SK-N-SH (cell line): Measurements from ENCODE around the gene MEGF6.

Experiments
- CHD2 ChIP-seq: fragments of 150-350 bp; IDR thresholded peaks from 2 replicates; pipeline ENCODE4 v1.6.1; 2018; ENCODE audit warnings: low read length; ENCODE audit not compliant: partially characterized antibody
- EP300 ChIP-seq, 2 experiments: IDR thresholded peaks; 2 replicates each; pipeline versions ENCODE4 v1.4.0 to v1.6.1; 2012; ENCODE audit warnings: borderline replicate concordance in 1 of 2, low read depth in 1 of 2, low read length in 1 of 2
- EZH2phosphoT487 ChIP-seq: fragments of 200-600 bp; sonication (generic); IDR thresholded peaks from 2 replicates; pipeline ENCODE4 v1.6.1; 2017; ENCODE audit warnings: low read depth, mixed run types, mild to moderate bottlenecking, antibody characterized with exemption, moderate library complexity, borderline replicate concordance
- FOXJ3 ChIP-seq: sonication (generic); formaldehyde crosslinking; IDR thresholded peaks from 2 replicates; pipeline ENCODE4 v1.5.1; 2020; ENCODE audit warnings: mild to moderate bottlenecking, missing genetic modification reagents
- FOXM1 ChIP-seq: IDR thresholded peaks from 2 replicates; pipeline ENCODE4 v1.4.0; 2012; ENCODE audit warnings: low read depth, mild to moderate bottlenecking
- POLR2AphosphoS5 ChIP-seq: IDR thresholded peaks from 2 replicates; pipeline ENCODE4 v1.6.1; 2012; ENCODE audit warnings: low read depth, low read length
- RXRA ChIP-seq: IDR thresholded peaks from 2 replicates; pipeline ENCODE4 v1.4.0; 2012; ENCODE audit warnings: low read depth, mild to moderate bottlenecking, borderline replicate concordance
- SIN3A ChIP-seq: IDR thresholded peaks from 2 replicates; pipeline ENCODE4 v1.6.1; 2012; ENCODE audit warnings: low read depth, mild to moderate bottlenecking, low read length, moderate library complexity, borderline replicate concordance
- TAF1 ChIP-seq: IDR thresholded peaks from 2 replicates; pipeline ENCODE4 v1.6.1; 2012; ENCODE audit warnings: low read depth, mild to moderate bottlenecking, low read length, moderate library complexity, borderline replicate concordance
- YY1 ChIP-seq: IDR thresholded peaks from 2 replicates; pipeline ENCODE4 v1.4.0; 2012; ENCODE audit warnings: low read depth, mild to moderate bottlenecking
- TF ChIP-seq, protein P1 (sequence below): fragments of 200-600 bp; sonication (generic); IDR thresholded peaks from 2 replicates; pipeline ENCODE4 v1.6.1; 2017; ENCODE audit warnings: antibody characterized with exemption, mild to moderate bottlenecking, moderate library complexity
- TF ChIP-seq, protein P2 (sequence below): IDR thresholded peaks from 2 replicates; pipeline ENCODE4 v1.6.1; 2012; ENCODE audit warnings: mild to moderate bottlenecking, low read depth, low read length, moderate library complexity
- TF ChIP-seq, protein P3 (sequence below): fragments of 150-350 bp; IDR thresholded peaks from 2 replicates; pipeline ENCODE4 v1.6.1; 2017; ENCODE audit warnings: antibody characterized with exemption, low read length, low read depth, borderline replicate concordance
- TF ChIP-seq, protein P4 (sequence below): IDR thresholded peaks from 2 replicates; pipeline ENCODE4 v1.4.0; 2012; ENCODE audit warnings: low read depth

DNA sequence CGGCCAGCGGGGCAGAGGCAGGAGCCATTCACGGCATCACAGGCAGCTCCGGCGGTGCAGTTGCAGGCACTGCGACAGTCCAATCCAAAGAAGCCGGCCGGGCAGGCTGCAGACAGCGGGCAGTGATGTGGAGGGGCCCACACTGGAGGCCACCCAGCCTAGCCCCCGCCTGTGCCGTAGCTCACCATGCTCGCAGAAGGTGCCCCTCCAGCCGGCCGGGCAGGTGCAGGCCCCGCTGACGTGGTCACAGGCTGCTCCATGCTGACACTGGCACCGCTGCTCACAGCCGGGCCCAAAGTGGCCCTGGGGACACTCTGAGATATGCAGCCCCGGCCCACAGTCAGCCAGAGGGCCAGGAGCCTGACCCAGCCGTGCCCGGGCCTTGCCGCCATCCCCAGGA, 111.7 kb downstream of the MEGF6 start:
- TF ChIP-seq, protein P1, sequence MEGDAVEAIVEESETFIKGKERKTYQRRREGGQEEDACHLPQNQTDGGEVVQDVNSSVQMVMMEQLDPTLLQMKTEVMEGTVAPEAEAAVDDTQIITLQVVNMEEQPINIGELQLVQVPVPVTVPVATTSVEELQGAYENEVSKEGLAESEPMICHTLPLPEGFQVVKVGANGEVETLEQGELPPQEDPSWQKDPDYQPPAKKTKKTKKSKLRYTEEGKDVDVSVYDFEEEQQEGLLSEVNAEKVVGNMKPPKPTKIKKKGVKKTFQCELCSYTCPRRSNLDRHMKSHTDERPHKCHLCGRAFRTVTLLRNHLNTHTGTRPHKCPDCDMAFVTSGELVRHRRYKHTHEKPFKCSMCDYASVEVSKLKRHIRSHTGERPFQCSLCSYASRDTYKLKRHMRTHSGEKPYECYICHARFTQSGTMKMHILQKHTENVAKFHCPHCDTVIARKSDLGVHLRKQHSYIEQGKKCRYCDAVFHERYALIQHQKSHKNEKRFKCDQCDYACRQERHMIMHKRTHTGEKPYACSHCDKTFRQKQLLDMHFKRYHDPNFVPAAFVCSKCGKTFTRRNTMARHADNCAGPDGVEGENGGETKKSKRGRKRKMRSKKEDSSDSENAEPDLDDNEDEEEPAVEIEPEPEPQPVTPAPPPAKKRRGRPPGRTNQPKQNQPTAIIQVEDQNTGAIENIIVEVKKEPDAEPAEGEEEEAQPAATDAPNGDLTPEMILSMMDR: no peak
- TF ChIP-seq RXRA (no peak), YY1 (no peak), TAF1 (no peak), FOXM1 (no peak), POLR2AphosphoS5 (no peak), SIN3A (no peak), EP300 (IDR thresholded peaks at IDR 0.05; ENCODE audit: borderline replicate concordance in 1 of 2, low read depth in 1 of 2, low read length in 1 of 2) (no peak), FOXJ3 (CRISPR knock-in tag) (no peak), EZH2phosphoT487 (no peak), CHD2 (no peak)
- TF ChIP-seq, protein P2, sequence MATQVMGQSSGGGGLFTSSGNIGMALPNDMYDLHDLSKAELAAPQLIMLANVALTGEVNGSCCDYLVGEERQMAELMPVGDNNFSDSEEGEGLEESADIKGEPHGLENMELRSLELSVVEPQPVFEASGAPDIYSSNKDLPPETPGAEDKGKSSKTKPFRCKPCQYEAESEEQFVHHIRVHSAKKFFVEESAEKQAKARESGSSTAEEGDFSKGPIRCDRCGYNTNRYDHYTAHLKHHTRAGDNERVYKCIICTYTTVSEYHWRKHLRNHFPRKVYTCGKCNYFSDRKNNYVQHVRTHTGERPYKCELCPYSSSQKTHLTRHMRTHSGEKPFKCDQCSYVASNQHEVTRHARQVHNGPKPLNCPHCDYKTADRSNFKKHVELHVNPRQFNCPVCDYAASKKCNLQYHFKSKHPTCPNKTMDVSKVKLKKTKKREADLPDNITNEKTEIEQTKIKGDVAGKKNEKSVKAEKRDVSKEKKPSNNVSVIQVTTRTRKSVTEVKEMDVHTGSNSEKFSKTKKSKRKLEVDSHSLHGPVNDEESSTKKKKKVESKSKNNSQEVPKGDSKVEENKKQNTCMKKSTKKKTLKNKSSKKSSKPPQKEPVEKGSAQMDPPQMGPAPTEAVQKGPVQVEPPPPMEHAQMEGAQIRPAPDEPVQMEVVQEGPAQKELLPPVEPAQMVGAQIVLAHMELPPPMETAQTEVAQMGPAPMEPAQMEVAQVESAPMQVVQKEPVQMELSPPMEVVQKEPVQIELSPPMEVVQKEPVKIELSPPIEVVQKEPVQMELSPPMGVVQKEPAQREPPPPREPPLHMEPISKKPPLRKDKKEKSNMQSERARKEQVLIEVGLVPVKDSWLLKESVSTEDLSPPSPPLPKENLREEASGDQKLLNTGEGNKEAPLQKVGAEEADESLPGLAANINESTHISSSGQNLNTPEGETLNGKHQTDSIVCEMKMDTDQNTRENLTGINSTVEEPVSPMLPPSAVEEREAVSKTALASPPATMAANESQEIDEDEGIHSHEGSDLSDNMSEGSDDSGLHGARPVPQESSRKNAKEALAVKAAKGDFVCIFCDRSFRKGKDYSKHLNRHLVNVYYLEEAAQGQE: no peak
- TF ChIP-seq, protein P3, sequence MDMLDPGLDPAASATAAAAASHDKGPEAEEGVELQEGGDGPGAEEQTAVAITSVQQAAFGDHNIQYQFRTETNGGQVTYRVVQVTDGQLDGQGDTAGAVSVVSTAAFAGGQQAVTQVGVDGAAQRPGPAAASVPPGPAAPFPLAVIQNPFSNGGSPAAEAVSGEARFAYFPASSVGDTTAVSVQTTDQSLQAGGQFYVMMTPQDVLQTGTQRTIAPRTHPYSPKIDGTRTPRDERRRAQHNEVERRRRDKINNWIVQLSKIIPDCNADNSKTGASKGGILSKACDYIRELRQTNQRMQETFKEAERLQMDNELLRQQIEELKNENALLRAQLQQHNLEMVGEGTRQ: no peak
- TF ChIP-seq, protein P4, sequence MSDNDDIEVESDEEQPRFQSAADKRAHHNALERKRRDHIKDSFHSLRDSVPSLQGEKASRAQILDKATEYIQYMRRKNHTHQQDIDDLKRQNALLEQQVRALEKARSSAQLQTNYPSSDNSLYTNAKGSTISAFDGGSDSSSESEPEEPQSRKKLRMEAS: no peak
